Measurements from ENCODE around the gene PCSK4.
A peak's percentile ranks its signal among the peaks of the same experiment; 100 is the strongest.

PCSK4 gene

GRCh38 chr19:1438035-1438932 is 51.9 kb downstream of the PCSK4 start, which contains the start of gene RPS15:
Gene RPS15 (plus strand): TSS chr19:1438396. CDS start chr19:1438426, 30 bp downstream.
- DNase-seq (ENCODE audit: low read depth, low spot score), result peak; percentile 89

- no peak for DNase-seq (ENCODE audit: low read depth, low spot score)
These were observed 52.5 kb downstream of the PCSK4 start for GRCh38 chr19:1437609-1438008.

GRCh38 chr19:1435378-1435989 is 54.7 kb downstream of the PCSK4 start:
- no peak for DNase-seq (ENCODE audit: low read depth, low spot score)

GRCh38 chr19:1434577-1435060 is 55.5 kb downstream of the PCSK4 start:
- no peak for DNase-seq (ENCODE audit: low read depth, low spot score)

GRCh38 chr19:1434040-1434366 is 56.1 kb downstream of the PCSK4 start:
- no peak for DNase-seq (ENCODE audit: low read depth, low spot score)

GRCh38 chr19:1433119-1434039 is 56.8 kb downstream of the PCSK4 start:
- DNase-seq (ENCODE audit: low read depth, low spot score), result no peak

- DNase-seq (ENCODE audit: low read depth, low spot score), result no peak
These were observed 57.7 kb downstream of the PCSK4 start for GRCh38 chr19:1432507-1432887.

- DNase-seq (ENCODE audit: low read depth, low spot score), result no peak
These were observed 58.2 kb downstream of the PCSK4 start for GRCh38 chr19:1431759-1432506.

Measured in smooth muscle cell of the brain vasculature (primary cell).